ENCODE data around the gene RUNX3. TPM values are rescaled to one million over a fixed set of nuclear protein-coding genes. Genes with fewer than 3 reads are reported as not detected.

RUNX3 gene
- total RNA-seq, 2 donors from 2014 or later: 6.8 to 8.5 TPM

DNA sequence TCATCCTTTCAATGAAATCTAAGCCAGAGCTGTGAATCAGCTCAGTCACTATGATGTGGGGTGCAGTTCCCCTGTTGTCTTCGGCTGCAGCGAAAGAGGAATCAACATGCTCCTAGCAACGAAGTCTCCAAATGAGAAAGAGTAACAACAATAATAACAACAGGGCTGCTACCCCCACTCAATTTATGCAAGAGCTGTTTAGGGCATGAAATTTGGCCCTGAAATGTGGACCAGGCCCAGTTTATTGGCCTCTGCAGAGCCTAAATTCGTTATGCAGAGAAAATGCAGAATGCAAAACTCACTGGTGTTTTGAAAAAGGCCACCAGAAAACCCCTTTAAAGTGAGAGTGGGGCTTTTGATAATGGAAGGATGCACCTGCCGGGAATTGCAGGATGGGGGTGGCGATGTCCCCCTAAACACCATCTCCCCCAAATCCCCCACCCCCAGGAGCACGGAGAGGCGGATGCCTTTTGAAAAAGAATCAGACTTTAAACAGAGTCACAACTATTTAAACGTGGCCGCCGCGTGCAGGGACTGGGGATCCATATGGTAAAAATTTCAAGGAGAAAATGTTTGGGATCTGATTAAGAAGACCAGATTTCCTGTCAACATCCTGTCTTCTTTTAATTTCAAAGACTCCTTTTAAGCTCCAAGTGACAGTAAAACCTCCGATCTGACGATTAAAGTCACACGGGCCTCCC is 1.9 kb downstream of the RUNX3 start:
- Histone ChIP-seq H3K4me3 (peak overlapping the region; percentile 67), H3K9me3 (no peaks in the 10 kb centered on the region), H3K27ac (no peak overlapping the region), H3K27me3 (replicated peaks; ENCODE audit: insufficient read depth) (peaks cover 11% of the 10 kb centered on the region), H3K4me1 (ENCODE audit: control insufficient read depth in 1 of 2, low read depth in 2 of 2) (peaks cover 4 to 25% of the 10 kb centered on the region in 2 donors), H3K36me3 (no peaks in the 10 kb centered on the region)
- TF ChIP-seq, protein P1, sequence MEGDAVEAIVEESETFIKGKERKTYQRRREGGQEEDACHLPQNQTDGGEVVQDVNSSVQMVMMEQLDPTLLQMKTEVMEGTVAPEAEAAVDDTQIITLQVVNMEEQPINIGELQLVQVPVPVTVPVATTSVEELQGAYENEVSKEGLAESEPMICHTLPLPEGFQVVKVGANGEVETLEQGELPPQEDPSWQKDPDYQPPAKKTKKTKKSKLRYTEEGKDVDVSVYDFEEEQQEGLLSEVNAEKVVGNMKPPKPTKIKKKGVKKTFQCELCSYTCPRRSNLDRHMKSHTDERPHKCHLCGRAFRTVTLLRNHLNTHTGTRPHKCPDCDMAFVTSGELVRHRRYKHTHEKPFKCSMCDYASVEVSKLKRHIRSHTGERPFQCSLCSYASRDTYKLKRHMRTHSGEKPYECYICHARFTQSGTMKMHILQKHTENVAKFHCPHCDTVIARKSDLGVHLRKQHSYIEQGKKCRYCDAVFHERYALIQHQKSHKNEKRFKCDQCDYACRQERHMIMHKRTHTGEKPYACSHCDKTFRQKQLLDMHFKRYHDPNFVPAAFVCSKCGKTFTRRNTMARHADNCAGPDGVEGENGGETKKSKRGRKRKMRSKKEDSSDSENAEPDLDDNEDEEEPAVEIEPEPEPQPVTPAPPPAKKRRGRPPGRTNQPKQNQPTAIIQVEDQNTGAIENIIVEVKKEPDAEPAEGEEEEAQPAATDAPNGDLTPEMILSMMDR (IDR thresholded peaks at IDR 0.05): no peak
- DNase-seq (ENCODE audit: low spot score): no peak
- no peak for ATAC-seq (ENCODE audit: insufficient number of reproducible peaks, low FRiP score, low read depth)

DNA sequence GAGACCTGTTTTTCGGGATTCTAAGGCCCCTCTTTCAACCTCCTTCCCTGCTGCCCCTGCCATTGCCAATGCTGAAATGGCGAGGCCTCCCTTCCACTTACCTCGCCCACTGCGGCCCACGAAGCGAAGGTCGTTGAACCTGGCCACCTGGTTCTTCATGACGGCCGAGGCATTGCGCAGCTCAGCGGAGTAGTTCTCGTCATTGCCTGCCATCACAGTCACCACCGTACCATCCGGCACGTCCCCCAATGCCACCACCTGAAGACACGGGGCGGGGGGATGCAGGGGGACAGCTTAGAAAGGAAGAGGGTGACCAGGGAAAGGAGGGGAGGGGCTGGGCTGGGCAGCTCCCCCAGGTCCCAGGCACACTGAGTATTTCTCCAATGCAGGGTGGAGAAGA is 2.6 kb downstream of the RUNX3 start:
- TF ChIP-seq, protein P1 (IDR thresholded peaks at IDR 0.05): no peak
- H3K36me3 ChIP-seq: no peaks in the 10 kb centered on the region
- no peak overlapping the region for H3K4me3 ChIP-seq
- no peak overlapping the region for H3K27ac ChIP-seq
- DNase-seq (ENCODE audit: low spot score): no peak
- peaks cover 4 to 25% of the 10 kb centered on the region in 2 donors for H3K4me1 ChIP-seq (ENCODE audit: control insufficient read depth in 1 of 2, low read depth in 2 of 2)
- H3K27me3 ChIP-seq (replicated peaks; ENCODE audit: insufficient read depth): peaks cover 11% of the 10 kb centered on the region
- ATAC-seq (ENCODE audit: insufficient number of reproducible peaks, low FRiP score, low read depth): no peak
- no peaks in the 10 kb centered on the region for H3K9me3 ChIP-seq

DNA sequence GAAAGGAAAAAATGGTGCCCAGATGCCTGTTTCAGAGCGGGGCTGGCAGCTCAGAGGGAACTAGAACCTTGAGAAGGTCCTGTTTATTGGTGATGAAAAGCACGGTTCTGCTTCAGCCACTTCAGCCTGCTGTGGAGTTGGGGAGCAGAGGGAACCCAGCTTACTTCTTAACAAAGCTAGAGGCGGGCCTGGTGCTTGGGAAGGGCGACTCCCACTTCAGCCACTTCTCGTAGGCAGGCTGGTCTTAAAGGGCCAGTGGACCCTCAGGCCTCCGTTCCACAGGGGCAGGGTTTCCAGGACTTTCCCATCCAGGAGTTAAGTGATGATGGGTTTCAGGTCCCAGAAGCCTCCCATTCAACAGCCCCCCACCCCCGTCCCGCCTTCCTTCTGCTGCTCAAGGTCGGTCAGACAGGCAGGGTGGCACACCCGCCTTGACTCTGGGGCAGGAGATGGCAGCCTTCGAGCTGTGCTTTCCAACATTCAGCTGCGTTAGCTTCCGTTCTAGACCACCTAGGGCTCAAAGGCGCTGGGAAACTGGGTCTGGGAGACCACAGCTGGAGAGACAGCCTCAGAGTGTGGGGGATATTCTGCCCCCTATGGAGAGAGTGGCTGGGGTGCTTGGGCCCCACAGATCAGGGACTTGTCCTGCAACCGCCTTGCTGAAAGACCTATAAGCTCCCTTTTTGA is 3.4 kb downstream of the RUNX3 start:
- Histone ChIP-seq H3K27me3 (replicated peaks; ENCODE audit: insufficient read depth) (peaks cover 11% of the 10 kb centered on the region), H3K4me1 (ENCODE audit: control insufficient read depth in 1 of 2, low read depth in 2 of 2) (peaks cover under 1 to 22% of the 10 kb centered on the region in 2 donors), H3K36me3 (no peaks in the 10 kb centered on the region), H3K9me3 (no peaks in the 10 kb centered on the region), H3K4me3 (no peak overlapping the region), H3K27ac (no peak overlapping the region)
- ATAC-seq (ENCODE audit: insufficient number of reproducible peaks, low FRiP score, low read depth) (no peak), DNase-seq (ENCODE audit: low spot score) (no peak)
- TF ChIP-seq, protein P1 (IDR thresholded peaks at IDR 0.05): no peak

DNA sequence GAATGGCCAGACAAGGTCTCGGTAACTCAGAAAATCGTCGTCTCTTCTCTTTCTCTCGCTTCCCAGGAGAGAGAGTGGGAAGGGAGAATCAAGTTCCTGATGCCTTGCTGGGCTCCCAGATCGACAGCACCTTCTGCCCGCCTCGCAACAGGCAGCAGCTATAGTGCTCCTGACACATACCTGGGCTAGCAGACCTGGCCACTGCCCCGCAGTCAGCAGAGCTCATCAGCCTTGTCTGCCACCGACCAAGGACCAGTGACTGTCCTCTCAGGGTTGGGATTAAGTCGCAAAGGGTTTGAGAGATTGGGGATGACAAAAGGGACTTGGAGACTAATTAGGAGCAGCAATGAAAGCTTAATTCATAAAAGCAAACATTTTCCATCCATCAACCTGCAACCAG is 4.1 kb downstream of the RUNX3 start:
- peaks cover 0 to 15% of the 10 kb centered on the region in 2 donors for H3K4me1 ChIP-seq (ENCODE audit: control insufficient read depth in 1 of 2, low read depth in 2 of 2)
- TF ChIP-seq, protein P1 (IDR thresholded peaks at IDR 0.05): no peak
- H3K4me3 ChIP-seq: no peak overlapping the region
- ATAC-seq (ENCODE audit: insufficient number of reproducible peaks, low FRiP score, low read depth) (no peak), DNase-seq (ENCODE audit: low spot score) (no peak)
- no peaks in the 10 kb centered on the region for H3K36me3 ChIP-seq
- peaks cover 5% of the 10 kb centered on the region for H3K27me3 ChIP-seq (replicated peaks; ENCODE audit: insufficient read depth)
- no peaks in the 10 kb centered on the region for H3K9me3 ChIP-seq
- no peak overlapping the region for H3K27ac ChIP-seq

DNA sequence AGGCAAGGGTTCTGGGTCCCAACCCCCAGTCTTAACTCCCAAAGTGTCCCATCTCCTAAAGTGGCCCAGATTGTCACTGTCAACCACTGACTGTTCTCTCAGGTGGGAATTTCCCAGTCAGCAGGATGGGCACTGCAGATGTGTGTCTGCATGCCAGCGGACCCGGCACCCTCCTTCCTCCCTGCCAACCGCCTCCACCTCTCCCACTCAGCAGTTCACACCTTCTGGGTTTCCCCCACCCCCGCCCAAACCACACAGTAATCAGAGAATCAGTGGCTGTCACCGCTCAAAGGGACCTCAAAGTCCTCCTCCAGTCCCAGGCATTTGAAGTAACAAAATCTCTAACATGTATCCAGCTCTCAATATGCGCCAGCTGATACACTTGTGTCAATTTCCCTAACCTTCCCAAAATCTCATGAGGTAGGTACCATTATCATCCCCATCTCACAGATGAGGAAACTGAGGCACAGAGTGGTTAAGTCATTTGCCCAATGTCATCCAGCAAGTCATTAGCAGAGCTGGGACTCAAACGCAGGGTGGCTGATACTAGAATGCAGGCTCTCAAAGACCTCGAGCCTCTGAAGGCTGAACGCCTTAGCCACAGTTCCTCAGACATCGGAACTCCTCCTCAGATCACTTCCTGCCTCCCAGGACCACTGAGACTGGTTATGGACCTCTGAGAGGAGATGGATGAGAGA is 4.8 kb downstream of the RUNX3 start:
- Histone ChIP-seq H3K36me3 (no peaks in the 10 kb centered on the region), H3K4me3 (no peak overlapping the region), H3K4me1 (ENCODE audit: control insufficient read depth in 1 of 2, low read depth in 2 of 2) (peaks cover 0 to 14% of the 10 kb centered on the region in 2 donors), H3K27ac (no peak overlapping the region), H3K27me3 (replicated peaks; ENCODE audit: insufficient read depth) (no peaks in the 10 kb centered on the region), H3K9me3 (no peaks in the 10 kb centered on the region)
- DNase-seq (ENCODE audit: low spot score) (no peak), ATAC-seq (ENCODE audit: insufficient number of reproducible peaks, low FRiP score, low read depth) (no peak)
- TF ChIP-seq, protein P1 (IDR thresholded peaks at IDR 0.05): no peak

All from thoracic aorta (tissue), 2 donors.